GM21447 (cell line): ENCODE measurements around the gene OXNAD1.

Experiments used
- ATAC-seq: cut with Tn5 transposase; IDR thresholded peaks from one replicate; pipeline ENCODE4 v1.9.1; 2021; ENCODE audit not compliant: unreplicated experiment

Gene OXNAD1

GRCh38 chr3:16264708-16265454 is at the start of gene OXNAD1, which contains the start of gene DPH3:
OXNAD1 (plus strand) TSS chr3:16265212; CDS start chr3:16270953, 5,741 bp downstream.
DPH3 (minus strand) TSS chr3:16264943; CDS start chr3:16264876, 67 bp downstream.
- peak; percentile 99 for ATAC-seq

- ATAC-seq, result no peak
These were observed 48.6 kb upstream of the OXNAD1 start for GRCh38 chr3:16216373-16216935.

GRCh38 chr3:16219777-16220176 is 45.2 kb upstream of the OXNAD1 start:
- ATAC-seq, result no peak

- ATAC-seq, result no peak
These were observed 43.0 kb upstream of the OXNAD1 start for GRCh38 chr3:16221990-16222389.

- no peak for ATAC-seq
These were observed 42.5 kb upstream of the OXNAD1 start for GRCh38 chr3:16222547-16222946.

GRCh38 chr3:16224325-16224724 is 40.7 kb upstream of the OXNAD1 start:
- ATAC-seq, result no peak

GRCh38 chr3:16227566-16227965 is 37.4 kb upstream of the OXNAD1 start:
- ATAC-seq, result no peak

GRCh38 chr3:16229681-16230080 is 35.3 kb upstream of the OXNAD1 start:
- ATAC-seq, result no peak

GRCh38 chr3:16231983-16232382 is 33.0 kb upstream of the OXNAD1 start:
- no peak for ATAC-seq

GRCh38 chr3:16233806-16234205 is 31.2 kb upstream of the OXNAD1 start:
- ATAC-seq, result no peak

GRCh38 chr3:16234281-16234680 is 30.7 kb upstream of the OXNAD1 start:
- ATAC-seq, result no peak

GRCh38 chr3:16236030-16236639 is 28.9 kb upstream of the OXNAD1 start:
- no peak for ATAC-seq

- ATAC-seq, result no peak
These were observed 28.1 kb upstream of the OXNAD1 start for GRCh38 chr3:16236856-16237393.

- ATAC-seq, result no peak
These were observed 25.8 kb upstream of the OXNAD1 start for GRCh38 chr3:16239086-16239770.

- ATAC-seq, result no peak
These were observed 25.2 kb upstream of the OXNAD1 start for GRCh38 chr3:16239780-16240179.

GRCh38 chr3:16240229-16241023 is 24.6 kb upstream of the OXNAD1 start:
- no peak for ATAC-seq

- no peak for ATAC-seq
These were observed 23.8 kb upstream of the OXNAD1 start for GRCh38 chr3:16241225-16241624.

- ATAC-seq, result no peak
These were observed 22.8 kb upstream of the OXNAD1 start for GRCh38 chr3:16242177-16242576.

- no peak for ATAC-seq
These were observed 21.1 kb upstream of the OXNAD1 start for GRCh38 chr3:16243706-16244490.

GRCh38 chr3:16245609-16246008 is 19.4 kb upstream of the OXNAD1 start:
- no peak for ATAC-seq
